Stimulated activated CD8-positive, alpha-beta memory T cell treated with anti-CD3 and anti-CD28 coated beads, Interleukin-2, amount 100 ng/mL, for 1 hour (primary cell): Measurements from ENCODE around the gene CAPN13.

Experiments
- DNase-seq, 2 donors: peaks; one replicate each; pipeline ENCODE4 v3.0.0-alpha.2; 2020; ENCODE audit warnings: low read depth in 2 of 2

CAPN13 gene

GRCh38 chr2:30807249-30807648 lies at the start of gene CAPN13:
CAPN13 (minus strand) TSS chr2:30807446; CDS start chr2:30787325, 20,121 bp downstream.
- DNase-seq, result no peak

- no peak for DNase-seq
Measured at GRCh38 chr2:30847841-30848240, 40.6 kb upstream of the CAPN13 start.

GRCh38 chr2:30847329-30847728 lies 40.1 kb upstream of the CAPN13 start:
- no peak for DNase-seq

DNA sequence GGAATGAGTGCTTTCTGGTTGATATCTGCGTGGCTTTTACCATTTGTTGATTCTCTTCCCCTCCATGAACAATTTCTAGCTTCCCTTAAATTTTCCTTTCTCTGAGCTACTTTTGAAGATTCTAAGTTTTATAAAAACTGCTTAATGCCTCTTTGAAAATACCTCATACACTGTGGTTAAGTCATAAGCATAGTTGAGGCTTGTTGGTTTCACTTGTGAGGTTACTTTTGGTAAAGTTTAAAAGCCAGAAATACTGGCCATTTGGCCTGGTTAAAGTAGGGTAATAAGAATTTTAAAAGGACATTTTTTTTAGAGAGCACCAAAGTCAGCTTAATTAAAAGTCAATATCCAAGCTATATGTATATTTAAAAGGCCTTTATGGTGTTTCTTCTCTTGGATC lies 21.3 kb upstream of the CAPN13 start:
- DNase-seq, result no peak

DNA sequence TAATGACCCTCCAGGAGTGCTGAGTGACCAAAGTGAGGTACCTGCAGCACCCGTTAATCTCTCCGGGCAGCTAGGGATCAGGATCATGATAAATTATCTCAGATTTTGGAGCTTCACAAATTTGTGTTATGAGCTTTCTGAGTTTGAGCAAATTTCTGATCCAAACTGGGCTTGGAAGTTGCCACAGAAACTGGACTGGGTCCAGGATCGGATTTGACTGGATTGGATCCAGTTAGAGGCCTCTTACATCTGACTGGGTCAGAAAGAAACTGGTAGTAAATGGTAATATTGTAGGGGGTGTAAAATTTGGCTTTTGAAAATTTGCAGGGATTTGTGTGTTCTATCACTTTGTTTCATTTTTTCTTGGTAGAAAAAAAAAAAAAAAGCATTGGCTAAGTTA lies 19.7 kb upstream of the CAPN13 start:
- DNase-seq, result no peak

GRCh38 chr2:30826481-30826880 lies 19.2 kb upstream of the CAPN13 start:
- DNase-seq, result no peak

- no peak for DNase-seq
Measured at GRCh38 chr2:30823452-30823851, 16.2 kb upstream of the CAPN13 start.

DNA sequence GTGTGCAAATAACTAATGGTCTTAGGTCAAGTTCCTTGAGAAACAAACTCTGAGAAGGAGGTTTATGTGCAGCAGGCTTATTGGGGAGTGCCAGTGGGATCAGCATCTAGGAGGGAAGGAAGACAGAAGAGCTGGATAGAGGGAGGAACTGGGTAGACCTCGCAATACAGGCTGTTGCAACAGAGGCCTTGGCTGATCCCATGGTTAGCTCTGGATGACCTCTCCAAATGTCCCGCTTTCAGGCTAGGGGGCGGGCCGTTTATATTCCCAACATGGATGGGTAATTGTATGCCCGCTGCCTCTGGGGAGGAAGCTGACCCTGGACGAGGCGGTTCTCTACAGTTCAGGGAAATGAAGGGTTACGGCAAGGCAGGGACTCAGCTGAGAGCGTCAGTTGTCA lies 14.7 kb upstream of the CAPN13 start:
- no peak for DNase-seq

DNA sequence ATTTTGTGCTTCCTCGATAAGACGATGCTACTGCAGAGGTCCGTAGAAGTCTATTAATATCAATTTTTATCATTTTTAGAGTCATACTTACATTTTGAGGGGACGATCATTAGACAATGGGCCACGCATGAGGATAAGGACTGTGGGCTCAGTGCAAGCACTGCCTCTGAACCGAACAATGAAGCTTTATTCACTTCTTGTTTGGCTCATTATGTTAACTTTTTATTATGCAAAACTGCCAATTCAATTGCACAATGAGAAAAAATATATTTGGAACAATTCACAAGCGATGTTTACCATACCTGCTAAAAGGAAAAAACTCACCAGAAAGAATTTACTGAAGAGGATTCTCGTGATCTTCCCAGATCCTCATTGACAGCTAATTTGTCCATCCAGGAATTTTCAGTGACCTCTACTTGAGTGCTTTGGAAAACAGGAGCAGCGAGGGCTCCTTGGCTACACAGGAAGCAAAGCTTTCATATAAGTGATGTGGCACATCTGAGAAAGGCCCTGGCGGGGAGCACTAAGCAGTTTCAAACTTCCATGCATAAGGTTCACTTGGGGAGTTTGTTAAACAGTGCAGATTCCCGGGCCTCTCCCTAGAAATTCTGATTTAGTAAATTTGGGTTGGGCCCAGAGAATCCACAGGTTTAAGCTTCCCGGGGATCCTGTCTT lies 13.3 kb upstream of the CAPN13 start:
- no peak for DNase-seq

- DNase-seq, result no peak
Measured at GRCh38 chr2:30809938-30810337, 2.7 kb upstream of the CAPN13 start.

DNA sequence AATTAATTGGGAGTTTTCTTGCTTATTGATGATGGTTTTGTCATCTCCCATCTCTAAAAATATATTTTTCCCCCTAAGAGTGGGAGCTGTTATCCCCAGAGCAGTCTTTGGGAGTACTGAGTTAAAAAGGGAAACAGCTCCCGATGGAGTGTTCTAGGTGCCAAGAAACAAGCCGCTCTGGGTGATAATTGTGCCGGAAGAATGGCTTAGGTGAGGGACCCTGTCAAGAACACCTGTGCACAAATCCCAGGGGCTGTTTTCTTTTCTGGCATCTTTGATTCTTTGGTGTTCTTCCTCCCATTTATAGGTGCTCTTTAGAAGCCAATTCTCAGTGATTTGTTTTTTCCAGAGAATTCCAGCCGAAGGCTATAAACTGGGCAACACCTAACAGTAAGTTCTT lies 1.4 kb upstream of the CAPN13 start:
- no peak for DNase-seq

DNA sequence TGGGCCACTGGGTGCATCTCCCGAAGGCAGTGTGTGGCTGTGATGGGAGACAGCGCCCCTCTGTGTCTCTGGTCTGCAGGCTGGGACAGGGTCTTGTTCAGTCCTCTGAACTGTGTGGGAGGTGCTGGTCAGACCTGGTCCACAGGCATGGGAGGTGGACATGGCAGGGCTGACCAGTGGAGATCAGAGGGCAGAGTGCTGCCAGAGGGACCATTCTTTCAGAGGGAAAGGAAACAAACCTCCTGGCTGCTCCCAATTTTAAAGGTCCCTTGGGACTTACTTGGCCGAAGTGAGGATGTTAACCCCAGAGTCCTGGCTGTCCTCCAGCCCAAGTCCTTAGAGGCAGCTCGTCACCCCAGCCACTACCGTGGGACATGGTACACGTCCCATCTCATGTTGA lies 4.0 kb downstream of the CAPN13 start:
- DNase-seq, result no peak

- DNase-seq, result no peak
Measured at GRCh38 chr2:30802611-30803010, 4.6 kb downstream of the CAPN13 start.

- DNase-seq, result no peak
Measured at GRCh38 chr2:30801821-30802455, 5.3 kb downstream of the CAPN13 start.

- DNase-seq, result no peak
Measured at GRCh38 chr2:30800159-30800558, 7.1 kb downstream of the CAPN13 start.

DNA sequence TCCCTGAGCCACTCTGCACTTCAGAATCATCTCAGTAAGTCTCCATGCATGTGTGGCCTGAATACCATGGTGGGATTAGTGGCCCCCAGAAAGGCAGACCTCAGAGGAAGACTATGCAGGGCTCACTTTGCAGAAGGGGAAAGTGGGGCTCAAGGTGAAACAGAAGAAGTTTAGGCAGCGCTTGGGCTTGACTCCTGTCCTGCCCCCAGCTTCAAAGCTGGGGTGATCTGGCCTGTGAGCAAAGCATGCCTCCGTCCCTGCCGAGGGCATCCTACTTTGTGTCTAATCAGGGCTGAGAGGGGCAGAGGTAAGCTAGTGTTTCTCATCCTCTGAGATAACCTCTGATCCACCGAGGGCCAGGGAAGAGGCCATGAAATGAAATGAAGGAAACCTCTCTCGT lies 7.9 kb downstream of the CAPN13 start:
- DNase-seq, result no peak

DNA sequence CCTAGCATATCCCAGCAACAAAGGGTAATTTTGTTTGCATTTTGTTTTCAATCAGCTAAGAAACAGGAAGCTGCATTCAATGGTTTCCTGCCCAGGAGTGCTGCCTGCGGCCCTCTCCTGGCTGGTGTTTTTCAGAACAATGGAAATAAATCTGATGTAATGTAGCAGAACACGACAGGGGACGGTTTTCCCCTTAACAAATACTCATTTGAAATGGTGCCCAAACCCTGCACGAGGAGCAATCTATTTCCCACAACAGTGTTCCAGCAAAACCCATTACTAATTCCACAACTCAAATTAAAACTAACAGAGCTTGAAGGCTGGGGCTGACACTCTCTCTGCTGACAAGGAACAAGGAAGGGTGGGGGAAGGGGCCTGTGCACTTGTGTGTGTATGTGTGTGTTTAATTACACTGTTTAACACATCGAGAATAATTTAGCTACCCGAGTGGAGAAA lies 8.7 kb downstream of the CAPN13 start:
- DNase-seq, result no peak

DNA sequence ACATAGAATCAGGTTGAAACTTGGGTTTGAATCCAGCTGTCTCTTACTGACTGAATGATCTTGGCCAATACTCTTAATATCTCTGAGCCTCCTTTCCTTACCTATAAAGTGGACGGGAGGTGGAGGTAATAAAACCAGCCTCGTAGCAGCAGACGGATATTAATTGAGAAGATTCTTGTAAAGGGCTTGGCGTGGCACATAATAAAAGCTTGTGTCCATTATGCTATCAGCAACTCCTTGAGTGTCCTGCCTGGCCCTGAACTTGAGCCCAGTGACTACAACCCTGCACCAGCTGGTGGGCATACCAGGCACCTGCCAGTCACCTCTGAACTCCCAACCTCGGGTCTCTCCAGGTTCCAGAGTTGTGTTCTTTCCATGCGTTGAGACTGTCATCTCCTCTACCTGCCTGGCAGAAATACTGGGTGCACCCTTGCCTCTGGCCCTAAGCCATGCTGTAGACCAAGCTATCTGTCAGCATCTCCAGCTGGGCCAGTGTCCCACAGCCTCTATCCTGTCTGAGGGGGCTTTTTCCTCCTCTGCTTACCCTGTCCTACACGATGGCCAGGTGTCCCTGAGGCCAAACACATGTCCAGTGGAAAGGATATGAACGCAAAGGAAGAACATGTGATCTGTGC lies 9.7 kb downstream of the CAPN13 start:
- no peak for DNase-seq

- DNase-seq, result no peak
Measured at GRCh38 chr2:30796699-30797098, 10.5 kb downstream of the CAPN13 start.

DNA sequence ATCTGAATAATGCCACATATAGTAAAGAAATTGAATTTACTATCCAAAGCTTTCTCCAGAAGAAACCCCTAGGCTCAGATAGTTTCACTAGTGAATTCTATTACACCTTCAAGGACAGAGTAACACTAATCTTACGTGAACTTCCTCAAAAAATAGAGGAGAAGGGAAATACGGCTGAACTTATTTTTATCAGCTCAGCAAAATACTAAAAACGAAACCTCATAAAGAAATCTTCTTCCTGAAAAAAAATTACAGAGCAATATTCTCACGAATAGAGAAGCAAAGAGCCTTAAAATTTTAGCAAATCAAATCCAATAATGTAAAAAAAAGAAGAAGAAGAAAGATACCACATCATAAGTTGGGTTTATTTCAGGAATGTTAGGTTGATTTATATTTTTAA lies 14.7 kb downstream of the CAPN13 start:
- no peak for DNase-seq

DNA sequence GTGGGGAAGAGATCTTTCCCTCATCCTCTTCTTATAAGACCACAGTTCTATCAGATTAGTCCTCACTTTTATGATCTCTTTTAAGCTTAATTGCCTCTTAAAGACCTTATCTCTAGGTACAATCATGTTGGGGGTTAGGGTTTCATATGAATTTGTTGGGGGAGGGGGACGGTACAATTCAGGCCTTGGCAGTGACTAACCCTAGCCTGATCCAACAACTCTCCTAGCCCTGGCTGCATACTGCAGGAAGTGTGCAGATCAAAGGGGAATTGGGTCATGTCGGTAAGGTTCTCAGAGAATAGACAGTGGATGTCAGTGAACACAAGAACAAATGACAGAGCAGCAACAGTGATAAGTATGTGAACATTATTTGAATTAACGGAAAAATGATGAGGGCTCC lies 16.4 kb downstream of the CAPN13 start:
- no peak for DNase-seq

GRCh38 chr2:30789670-30790210 lies 17.5 kb downstream of the CAPN13 start:
- no peak for DNase-seq
